ENCODE measurements around the gene RP9.

DNA sequence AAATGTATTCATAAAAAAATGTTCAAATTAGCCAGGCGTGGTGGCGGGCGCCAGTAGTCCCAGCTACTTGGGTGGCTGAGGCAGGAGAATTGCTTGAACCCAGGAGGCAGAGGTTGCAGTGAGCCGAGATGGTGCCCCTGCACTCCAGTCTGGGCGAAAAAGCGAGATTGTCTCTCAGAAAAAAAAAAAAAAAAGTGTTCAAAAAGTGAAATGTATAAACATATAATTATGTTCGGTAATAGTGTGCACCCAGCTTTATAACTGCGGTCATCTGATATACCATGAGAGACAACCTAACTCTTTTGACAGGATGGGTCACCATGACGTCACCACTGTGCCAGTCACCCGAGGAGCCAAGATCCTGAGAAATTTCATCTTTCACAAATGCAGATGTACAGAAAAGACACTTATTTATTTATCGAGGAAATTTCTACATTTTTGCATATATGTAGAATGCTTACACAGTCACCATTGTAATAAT lies 594 bp upstream of the RP9 start:
- TF ChIP-seq CTCF (IDR thresholded peaks at IDR 0.05) (no peak), POLR2A (IDR thresholded peaks at IDR 0.05) (no peak)

Measured in Peyer's patch (tissue), 4 donors.